Inferior parietal cortex (tissue), 1 donor: ENCODE results near the gene UNC79.

ENCODE experiments used
- DNase-seq: peaks from one replicate; pipeline ENCODE4 v3.0.0-alpha.2; 2016; ENCODE audit errors: extremely low spot score

The UNC79 gene

DNA sequence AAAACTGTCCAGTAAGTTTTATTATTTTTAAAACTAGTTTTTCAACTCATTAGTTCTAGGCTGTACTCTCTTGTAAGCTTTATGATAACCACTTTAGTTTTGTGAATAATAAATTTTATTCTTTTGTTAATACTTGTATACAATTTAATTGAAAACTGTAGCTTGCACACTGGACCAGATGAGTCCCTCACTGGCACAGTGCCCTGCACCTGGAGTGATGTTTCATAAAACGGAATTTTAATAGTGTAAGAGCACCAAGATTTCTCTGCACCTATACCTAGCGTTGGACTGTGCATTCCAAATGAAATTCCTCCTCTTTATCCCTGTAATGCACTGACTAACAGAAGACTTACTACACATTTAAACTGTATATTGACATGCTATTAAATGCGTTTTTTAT, 276.7 kb downstream of the UNC79 start:
- no peak for DNase-seq

GRCh38 chr14:93708311-93708734, 277.6 kb downstream of the UNC79 start:
- DNase-seq, result no peak

DNA sequence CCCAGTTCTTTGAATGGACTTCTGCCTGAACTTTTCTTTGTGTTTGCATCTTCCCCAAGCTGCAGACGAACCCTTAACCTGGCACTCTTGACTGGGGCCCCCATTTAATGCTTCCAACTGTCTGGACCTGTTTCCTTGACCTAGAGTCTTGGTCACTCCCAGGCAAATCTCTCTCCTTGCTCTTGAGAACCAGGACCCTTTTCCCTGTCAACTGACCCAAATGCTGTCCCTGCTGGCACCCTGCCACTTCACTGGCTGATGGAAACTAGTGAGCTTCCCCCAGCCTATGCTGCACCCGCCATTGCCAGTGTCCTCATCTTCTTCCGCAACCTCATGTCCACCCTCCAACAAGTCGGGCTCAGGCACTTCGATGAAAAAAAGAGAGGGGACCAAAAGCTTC, 278.1 kb downstream of the UNC79 start:
- DNase-seq, result no peak

DNA sequence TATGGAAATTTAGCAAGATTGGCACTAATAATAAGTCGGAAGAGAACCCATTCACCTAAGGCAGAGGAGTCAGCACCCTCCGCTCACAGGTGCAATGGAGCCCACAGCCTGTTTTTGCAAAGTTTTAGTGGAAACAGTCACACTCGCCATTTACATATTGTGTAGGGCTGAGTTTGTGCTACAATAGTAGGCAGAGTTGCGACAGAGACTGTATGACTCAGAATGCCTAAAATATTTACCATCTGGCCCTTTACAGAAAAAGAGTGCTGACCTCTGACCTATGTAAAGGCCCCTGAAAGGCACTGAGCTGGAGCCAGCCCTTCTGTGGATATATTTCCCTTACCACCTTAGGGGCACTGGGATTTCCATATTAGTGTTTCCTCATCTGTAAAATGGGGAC, 278.5 kb downstream of the UNC79 start:
- no peak for DNase-seq

- no peak for DNase-seq
Measured at GRCh38 chr14:93712079-93712837, 281.5 kb downstream of the UNC79 start.

GRCh38 chr14:93712838-93713724, 282.3 kb downstream of the UNC79 start:
- peak; percentile 65 for DNase-seq

- DNase-seq, result no peak
Measured at GRCh38 chr14:93713726-93714405, 283.1 kb downstream of the UNC79 start.

- DNase-seq, result no peak
Measured at GRCh38 chr14:93714605-93715004, 283.9 kb downstream of the UNC79 start.

- DNase-seq, result no peak
Measured at GRCh38 chr14:93715279-93715927, 284.7 kb downstream of the UNC79 start.

DNA sequence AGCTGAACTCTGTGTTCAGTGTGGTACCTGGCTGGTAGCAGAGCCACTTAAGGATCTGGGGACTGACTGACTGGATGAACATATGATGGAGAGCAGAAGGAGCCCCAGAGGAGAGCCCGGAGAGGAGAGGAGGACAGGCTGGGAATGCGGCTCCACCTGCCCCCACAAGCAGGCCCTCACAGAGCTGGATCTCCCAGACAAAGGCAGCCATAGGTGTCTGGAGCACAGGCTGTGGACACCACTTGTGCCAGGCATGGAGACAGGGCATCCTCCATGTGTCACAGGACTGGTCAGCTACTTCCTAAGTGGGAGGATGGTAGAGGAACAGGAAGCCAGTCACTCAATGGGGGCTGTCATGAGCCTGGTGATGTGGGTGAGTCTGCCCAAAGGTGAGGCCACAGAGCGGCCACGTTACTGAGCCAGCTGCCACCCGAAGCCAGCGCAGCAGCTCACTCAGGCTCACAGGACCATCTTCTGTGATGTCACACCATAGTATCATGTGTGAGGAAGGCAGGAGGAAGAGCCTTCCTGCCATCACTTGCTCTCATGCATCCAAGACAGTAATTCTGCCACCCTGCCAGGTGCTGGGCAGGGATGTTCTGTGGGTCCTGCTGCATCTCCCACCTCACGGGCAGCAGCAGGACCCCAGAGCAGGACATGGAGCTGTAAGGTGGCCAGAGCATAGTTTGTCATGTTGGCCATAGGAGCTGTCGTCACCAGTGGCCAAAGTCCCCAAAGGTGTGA, 285.4 kb downstream of the UNC79 start:
- DNase-seq, result no peak

GRCh38 chr14:93716746-93717667, 286.3 kb downstream of the UNC79 start:
- no peak for DNase-seq

DNA sequence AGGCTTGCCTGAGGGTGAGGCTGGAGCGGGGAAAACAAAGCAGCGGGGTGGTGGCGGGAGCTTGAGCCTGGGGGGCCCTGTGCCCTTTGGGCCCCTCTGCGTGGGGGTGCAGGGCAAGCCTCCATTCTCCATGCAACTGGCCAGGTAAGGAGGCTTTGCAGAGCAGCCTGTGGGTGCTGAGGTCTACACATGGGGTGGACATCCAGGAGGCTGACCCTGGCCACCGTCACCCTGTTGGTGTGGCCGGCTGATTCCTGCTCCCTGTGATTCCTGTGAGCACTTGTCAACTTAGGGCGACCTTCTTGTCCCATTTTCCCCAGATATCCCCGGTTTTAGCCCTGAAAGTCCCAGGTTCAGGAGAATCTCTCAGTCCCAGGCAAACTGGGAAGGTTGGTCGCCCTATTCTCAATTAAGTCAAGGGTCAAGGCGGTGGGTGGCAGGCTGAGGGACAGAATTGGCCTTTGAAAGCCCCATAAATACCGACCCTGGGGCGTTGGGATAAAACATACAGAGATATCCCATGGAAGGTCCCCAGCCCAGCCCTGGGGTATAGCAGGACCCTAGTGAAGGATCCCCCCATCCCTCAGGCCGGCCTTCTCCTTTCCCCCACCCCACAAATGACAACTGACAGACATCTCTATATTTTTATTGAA, 287.1 kb downstream of the UNC79 start:
- no peak for DNase-seq

DNA sequence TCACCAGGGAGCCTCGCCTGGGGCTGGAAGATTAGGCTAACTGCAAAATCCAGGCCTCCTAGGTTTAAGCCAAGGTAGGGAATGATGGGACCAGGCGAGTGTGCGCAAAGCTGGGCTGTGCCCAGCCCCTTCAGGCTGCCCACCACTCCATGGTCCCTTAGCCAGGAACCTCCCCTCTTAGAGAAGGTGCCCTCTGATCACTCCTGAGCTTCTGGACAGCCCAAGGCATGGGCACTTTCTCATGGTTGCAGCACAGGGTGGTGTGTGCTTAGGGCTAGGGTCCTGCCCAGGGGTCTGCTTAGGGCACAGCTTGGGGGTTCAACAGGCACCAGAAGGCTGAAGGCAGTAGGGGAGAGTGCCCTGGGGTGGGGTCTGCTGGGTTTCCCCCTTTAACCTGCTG, 288.5 kb downstream of the UNC79 start:
- DNase-seq, result no peak

DNA sequence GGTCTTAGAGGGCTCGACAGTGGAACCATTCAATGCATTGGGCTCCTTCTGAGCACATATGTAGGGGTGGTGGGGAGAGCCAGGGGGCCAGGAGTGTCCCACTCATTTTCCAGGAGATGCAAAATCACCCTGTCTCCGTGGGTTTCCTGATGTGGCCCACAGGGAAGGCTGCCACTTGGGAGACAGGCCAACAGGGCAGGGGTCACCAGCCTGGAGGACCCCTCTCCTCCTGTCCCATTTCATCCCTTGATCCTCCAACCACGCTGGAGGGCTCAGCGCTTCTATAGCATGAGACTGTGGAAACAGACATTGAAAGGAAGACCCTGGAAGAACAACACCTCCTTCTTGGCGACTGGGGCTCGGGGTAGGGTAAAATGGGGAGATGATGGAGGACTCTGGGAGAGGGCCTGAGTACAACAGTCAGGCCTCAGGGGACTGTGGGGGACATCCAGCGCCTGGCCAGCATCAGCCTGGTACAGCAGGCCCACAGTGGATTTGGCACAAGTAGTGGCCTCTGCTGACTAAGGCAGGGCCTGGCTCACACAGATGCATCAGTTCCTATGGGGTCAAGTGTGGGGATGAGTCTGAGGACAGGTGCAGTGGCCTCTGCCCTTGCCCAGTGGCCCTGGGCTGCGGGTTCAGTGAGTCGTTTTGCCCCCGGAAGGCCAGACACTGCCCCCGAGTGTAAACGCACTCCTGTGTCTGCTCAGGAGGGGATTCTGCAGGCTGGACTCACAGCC, 289.5 kb downstream of the UNC79 start:
- no peak for DNase-seq

DNA sequence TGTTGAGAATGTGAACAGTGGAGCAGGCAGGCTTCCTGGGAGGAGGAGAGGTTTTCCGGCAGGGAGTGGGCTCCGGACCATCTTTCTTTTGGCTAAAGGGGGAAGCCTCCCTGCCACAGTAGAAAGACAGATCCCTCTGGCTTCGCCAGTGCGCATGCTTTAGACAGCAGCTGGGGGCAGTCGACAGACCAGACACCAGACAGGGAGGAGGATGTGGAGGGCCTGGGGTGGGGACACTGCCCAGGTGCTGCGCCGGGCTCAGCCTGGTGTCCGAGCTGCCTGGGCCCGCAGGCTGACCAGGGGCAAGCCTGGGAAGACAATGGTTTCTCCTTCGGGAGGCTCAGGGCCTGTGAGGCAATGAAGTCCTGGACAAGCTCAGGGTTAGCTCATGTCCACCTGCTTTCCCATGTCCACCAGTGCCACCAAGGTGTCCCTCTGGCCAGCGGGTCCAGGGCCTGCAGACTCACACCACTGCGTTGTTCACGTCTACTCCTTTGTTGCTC, 290.3 kb downstream of the UNC79 start:
- DNase-seq, result no peak

- no peak for DNase-seq
Measured at GRCh38 chr14:93723001-93723400, 292.3 kb downstream of the UNC79 start.

DNA sequence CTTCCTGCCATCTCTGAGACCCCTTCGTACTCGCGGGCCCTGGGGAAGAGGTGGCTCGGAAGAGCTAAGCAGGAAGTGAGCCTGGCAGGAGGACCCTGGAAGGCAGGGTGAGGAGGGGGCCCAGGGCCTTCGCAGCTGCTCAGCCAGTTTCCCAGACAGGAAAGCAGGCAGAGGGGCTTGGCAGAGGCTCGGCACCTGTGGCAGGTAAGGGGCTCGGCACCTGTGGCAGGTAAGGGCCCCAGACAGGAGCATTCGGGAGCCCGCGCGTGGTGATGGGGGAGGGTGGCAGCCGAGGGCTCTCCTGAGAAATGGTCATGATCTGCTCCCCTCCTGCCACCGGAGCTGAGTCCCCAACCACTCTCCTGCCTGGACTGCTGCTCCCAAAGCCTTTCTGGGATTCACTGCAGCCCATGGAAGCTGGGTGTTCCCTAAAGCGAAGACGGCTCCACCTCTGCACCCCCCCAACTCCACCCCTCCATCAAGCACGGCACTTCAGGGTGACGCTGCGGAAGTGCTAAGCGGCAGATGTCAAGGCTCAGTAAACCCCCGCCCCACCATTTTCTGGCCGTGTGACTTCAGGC, 294.4 kb downstream of the UNC79 start:
- no peak for DNase-seq

DNA sequence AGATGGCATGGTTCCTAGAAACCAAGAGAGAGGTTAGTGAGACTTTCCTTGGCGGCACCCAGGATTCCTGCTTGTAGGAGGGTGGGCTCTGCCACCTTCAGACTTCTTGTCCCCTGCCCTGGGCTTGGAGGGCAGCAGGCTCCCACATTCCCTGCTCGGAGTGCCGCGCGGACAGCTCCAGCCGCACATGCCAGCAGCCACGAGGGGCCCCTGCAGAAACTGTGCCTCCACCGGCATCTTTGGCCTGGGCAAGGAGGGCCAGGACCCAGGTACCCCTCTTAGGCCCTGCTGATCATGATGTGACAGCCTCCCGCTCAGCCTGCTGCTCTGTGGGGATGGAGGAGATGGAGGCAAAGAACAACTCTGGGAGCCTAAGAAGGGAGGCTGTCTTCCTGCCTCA, 295.3 kb downstream of the UNC79 start:
- no peak for DNase-seq
